Measurements from ENCODE around the gene DYNLT4.
"Not testable (repeated sequence)": the region's sequence is repeated elsewhere in the genome, so short reads cannot be mapped to it uniquely, and the experiment has no call there.

- not testable (repeated sequence) for TF ChIP-seq CTCF, EP300 (IDR thresholded peaks at IDR 0.05)
Measured at GRCh38 chr1:44797886-44798285, 9.3 kb downstream of the DYNLT4 start.

Measured in tibial nerve (tissue), 4 donors.